GM13976 (cell line): Measurements from ENCODE around the gene ANKS6.

Experiments used
- DNase-seq: peaks from one replicate; pipeline ENCODE4 v3.0.0; 2012; ENCODE audit warnings: low spot score
- in situ Hi-C: fragments of 300-500 bp; cut with MboI; formaldehyde crosslinking; loops from one replicate; pipeline ENCODE4 v1.12.0; 2022; ENCODE audit warnings: low sequenced_read_pairs, mixed read lengths, inconsistent platforms; ENCODE audit not compliant: unreplicated experiment
- TF ChIP-seq, protein P1 (sequence below): IDR thresholded peaks from 2 replicates; pipeline ENCODE4 v1.5.1; 2012; ENCODE audit warnings: borderline replicate concordance, mild to moderate bottlenecking; ENCODE audit not compliant: insufficient read depth; ENCODE audit errors: extremely low read depth, missing control alignments, control extremely low read depth

ANKS6 gene

GRCh38 chr9:98789483-98790133 lies 6.7 kb downstream of the ANKS6 start:
- TF ChIP-seq, protein P1, sequence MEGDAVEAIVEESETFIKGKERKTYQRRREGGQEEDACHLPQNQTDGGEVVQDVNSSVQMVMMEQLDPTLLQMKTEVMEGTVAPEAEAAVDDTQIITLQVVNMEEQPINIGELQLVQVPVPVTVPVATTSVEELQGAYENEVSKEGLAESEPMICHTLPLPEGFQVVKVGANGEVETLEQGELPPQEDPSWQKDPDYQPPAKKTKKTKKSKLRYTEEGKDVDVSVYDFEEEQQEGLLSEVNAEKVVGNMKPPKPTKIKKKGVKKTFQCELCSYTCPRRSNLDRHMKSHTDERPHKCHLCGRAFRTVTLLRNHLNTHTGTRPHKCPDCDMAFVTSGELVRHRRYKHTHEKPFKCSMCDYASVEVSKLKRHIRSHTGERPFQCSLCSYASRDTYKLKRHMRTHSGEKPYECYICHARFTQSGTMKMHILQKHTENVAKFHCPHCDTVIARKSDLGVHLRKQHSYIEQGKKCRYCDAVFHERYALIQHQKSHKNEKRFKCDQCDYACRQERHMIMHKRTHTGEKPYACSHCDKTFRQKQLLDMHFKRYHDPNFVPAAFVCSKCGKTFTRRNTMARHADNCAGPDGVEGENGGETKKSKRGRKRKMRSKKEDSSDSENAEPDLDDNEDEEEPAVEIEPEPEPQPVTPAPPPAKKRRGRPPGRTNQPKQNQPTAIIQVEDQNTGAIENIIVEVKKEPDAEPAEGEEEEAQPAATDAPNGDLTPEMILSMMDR: no peak
- in situ Hi-C loops: no loop called here
- no peak for DNase-seq

- in situ Hi-C loops: no loop called here
- TF ChIP-seq, protein P1: no peak
- no peak for DNase-seq
These were observed 8.5 kb downstream of the ANKS6 start for GRCh38 chr9:98787766-98788335.

DNA sequence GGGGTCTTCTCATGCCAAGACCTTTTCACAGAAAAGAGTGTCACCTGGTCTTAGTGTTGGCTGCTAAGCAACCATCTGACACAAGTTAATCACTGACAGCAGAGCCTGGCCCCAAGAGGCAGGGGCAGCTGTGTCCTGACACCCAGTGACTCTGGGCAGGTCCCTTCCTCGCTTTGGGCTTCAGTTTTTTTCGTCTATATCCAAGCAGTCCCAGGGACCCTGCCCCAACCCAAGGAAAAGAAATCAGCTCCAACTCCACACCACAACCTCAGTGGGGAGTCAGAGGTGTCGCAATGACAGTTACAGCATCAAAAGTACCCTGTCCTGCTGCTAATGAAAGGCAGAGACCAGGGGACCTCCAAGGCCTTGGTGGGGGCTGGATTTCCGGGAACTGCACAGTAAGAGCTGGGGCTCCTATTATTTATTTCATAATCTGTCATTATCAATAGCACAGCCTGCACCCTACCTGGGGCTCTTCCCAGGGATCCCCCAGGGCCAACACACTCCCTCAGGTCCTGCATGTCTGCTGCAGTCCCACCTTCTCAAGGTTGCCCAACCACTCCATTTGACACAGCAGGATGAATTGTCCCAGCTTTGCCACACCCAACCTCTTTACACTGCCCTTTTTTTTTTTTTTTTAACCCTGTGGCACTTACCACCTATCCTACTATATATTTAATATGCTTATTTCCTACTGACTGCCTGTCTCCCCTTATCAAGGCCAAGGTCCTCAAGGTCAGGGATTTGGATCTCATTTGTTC lies 9.4 kb downstream of the ANKS6 start:
- no peak for DNase-seq
- in situ Hi-C loops: no loop called here
- TF ChIP-seq, protein P1: no peak

GRCh38 chr9:98784831-98785806 lies 11.2 kb downstream of the ANKS6 start:
- no peak for DNase-seq

DNA sequence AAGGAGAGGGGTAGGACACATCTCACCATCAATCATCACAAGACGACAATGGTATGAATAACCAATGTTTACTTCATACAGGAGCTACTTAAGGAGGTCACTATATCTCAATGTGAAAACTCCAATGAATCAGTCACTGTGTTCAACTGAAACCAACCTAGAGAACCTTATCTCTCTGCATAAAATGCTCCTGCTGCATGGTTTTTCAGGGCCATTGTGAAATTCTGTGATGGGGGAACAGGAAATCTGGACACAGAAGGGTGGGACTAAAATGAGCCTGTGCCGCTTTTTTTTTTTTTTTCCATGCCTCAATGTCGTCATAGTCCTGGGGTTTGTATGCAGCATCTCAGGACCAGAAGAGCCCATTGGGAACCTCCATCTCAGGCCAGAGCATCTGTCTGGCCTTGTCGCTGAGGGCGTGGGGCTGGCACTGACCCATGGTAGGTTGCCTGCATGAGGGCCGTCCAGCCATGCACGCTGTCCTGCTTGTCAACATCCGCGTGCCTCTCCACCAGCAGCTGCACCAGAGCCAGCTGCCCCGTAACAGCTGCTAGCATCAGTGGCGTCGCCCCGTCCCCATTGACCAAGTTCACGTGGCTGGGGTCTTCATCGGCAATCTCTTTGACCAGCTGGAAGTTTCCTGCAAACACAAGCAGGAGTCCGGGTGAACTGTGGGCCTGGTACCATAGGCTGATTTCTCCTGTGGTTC lies 12.7 kb downstream of the ANKS6 start:
- in situ Hi-C loops: no loop called here
- peak; percentile 6 for DNase-seq

More at GRCh38 chr9:98784831-98785806, 11.2 kb downstream of the ANKS6 start:
- in situ Hi-C loops: no loop called here
- TF ChIP-seq, protein P1: no peak

More for the DNA sequence above, 12.7 kb downstream of the ANKS6 start:
- TF ChIP-seq, protein P1: no peak
